Subcutaneous abdominal adipose tissue (tissue), 5 donors: ENCODE results near the gene SLX9.
"Not testable (repeated sequence)": the region's sequence is repeated elsewhere in the genome, so short reads cannot be mapped to it uniquely, and the experiment has no call there.

Experiments
- H3K27ac ChIP-seq: one replicate; pipeline ENCODE4 v1.7.0; 2013; ENCODE audit warnings: low read depth, mild to moderate bottlenecking, inconsistent platforms, low read length, moderate library complexity
- H3K27me3 ChIP-seq, 5 donors: one replicate each; pipeline ENCODE4 v1.7.0; 2013; ENCODE audit warnings: low read length in 5 of 5, inconsistent platforms in 1 of 5; ENCODE audit not compliant: control insufficient read depth in 5 of 5, insufficient read depth in 4 of 5
- H3K36me3 ChIP-seq, 5 donors: one replicate each; pipeline ENCODE4 v1.7.0; 2013; ENCODE audit warnings: low read length in 5 of 5; ENCODE audit not compliant: control insufficient read depth in 5 of 5, insufficient read depth in 5 of 5
- H3K4me1 ChIP-seq, 5 donors: one replicate each; pipeline ENCODE4 v1.7.0; 2013; ENCODE audit warnings: low read length in 5 of 5, mild to moderate bottlenecking in 3 of 5, moderate library complexity in 1 of 5; ENCODE audit not compliant: control insufficient read depth in 5 of 5, insufficient read depth in 5 of 5
- H3K4me3 ChIP-seq, 5 donors: one replicate each; pipeline ENCODE4 v1.7.0; 2013; ENCODE audit warnings: low read length in 5 of 5, low read depth in 1 of 5
- H3K9ac ChIP-seq, 5 donors: one replicate each; pipeline ENCODE4 v1.7.0; 2013; ENCODE audit warnings: low read length in 5 of 5, mild to moderate bottlenecking in 4 of 5, moderate library complexity in 3 of 5
- H3K9me3 ChIP-seq, 5 donors: one replicate each; pipeline ENCODE4 v1.7.0; 2013; ENCODE audit warnings: low read length in 5 of 5; ENCODE audit not compliant: control insufficient read depth in 5 of 5
- donor health status: healthy.
- donor health status: healthy.
- donor health status: healthy.
- donor health status: healthy.
- donor health status: healthy.

Gene SLX9

DNA sequence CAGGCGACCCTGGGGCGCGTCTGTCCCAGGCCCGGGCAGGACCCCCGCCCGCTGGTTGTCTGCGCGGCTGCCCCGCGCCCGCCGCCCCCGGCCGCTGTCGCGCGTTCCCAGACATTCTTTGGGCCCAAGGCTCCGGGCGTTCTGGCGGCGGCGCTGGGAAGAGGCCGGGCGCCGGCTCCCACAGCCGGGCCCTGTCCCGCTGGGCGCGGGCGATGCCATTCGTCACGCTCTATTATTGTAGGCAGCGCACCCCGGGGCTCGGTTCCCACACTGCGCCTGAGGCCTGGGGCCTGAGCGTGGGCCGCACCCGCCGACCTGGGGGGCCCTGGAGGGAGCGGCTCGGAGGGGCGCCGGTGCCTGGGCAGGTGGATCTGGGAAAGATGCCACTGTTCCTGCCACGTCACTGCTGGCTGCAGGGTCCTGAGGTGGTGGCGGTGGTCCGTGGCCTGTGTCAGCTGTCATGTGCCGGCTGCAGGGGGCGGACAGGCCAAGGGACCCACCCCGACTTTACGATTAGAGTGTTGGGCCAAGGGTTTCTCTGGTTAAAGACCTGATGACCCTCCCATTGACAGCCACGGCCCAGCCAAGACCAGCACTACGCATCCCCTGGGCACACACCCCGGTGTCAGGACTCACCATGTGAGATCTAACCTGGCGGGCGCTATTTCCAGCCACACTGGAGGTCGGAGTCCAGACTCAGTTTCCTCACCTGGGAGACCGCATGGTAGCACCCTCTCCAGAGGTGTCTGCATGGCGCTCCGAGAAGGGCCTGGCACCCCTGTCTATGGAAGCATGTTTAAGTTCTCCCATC, 79.5 kb downstream of the SLX9 start:
- peaks cover 0 to 41% (median 8%) of the 10 kb centered on the region in 5 donors for H3K4me1 ChIP-seq
- H3K9ac ChIP-seq = no peak overlapping the region
- no peak overlapping the region for H3K27ac ChIP-seq
- H3K4me3 ChIP-seq = peak overlapping the region in 1 of 5 donors; percentile 14
- H3K36me3 ChIP-seq = no peaks in the 10 kb centered on the region
- H3K9me3 ChIP-seq = peaks cover 0 to 4% (median 0%) of the 10 kb centered on the region in 5 donors
- peaks cover 0 to 5% (median 0%) of the 10 kb centered on the region in 5 donors for H3K27me3 ChIP-seq

DNA sequence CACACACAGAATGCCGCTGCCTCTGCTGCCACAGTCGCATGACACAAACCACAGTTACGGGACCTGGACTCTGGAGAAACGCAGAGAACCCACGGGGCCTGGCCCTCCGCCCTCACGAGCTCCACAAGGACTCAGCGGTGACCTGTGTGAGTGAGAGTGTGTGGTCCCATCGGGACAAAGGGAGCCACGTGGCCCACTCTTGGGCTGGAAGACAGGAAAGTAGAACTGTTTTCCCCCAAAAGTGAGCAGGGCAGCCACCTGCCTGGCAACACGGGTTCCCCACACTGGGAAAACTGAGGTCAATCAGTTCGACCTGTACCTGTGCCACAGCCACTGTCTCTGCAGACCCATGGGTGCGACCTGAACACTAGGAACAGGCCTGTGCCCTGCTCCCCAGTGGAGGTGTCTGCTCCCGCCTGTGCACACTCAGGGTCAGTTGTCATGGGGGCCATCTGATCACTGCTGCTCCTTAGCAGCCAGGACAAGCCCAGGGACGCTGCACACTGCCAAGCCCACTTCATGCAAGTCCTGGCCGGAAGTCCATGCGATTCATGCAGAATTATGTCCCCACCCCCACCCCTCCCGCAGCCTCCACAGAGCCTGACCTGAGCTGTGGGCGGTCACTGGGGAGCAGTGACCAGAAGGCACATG, 80.2 kb downstream of the SLX9 start:
- peaks cover 0 to 41% (median 8%) of the 10 kb centered on the region in 5 donors for H3K4me1 ChIP-seq
- no peak overlapping the region for H3K9ac ChIP-seq
- no peak overlapping the region for H3K27ac ChIP-seq
- peaks cover 0 to 4% (median 0%) of the 10 kb centered on the region in 5 donors for H3K9me3 ChIP-seq
- H3K36me3 ChIP-seq = no peaks in the 10 kb centered on the region
- H3K27me3 ChIP-seq = peaks cover 0 to 5% (median 0%) of the 10 kb centered on the region in 5 donors
- no peak overlapping the region for H3K4me3 ChIP-seq

DNA sequence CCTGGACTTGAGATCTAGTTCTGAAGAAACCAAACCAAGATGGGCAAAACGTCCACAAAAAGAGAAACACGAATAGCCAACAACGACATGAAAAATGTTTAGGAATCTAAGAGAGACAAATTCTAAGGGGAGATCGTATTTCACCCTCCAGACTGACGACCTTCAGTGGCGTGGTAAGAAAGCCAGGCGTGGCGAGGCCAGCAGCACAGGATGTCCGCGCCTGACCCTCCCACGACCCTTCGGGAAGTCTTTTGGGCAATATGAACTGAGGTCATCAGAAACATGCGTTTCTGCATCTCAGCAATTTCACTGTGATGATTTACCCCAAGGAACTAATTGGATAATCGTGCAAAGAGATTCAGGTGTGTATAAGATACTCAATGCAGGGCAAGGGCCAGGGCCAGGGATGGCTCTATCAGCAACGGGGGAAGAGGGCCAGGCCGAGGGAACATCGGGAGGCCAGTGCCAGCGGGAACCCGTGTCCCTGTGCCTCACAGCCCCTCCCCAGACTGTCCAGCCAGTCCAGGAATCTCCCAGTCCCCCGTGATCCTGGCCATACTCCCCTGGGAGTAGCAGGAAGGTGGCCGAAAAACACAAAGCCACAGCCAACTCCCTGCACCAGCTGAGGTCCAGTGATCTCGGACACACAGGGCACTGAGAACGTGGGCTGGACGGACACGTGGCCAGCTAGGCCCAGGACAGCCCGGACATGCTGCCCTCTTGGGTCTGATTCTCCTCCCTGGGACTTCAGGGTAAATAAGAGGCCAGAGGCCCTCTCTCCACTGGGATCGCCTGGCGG, 81.0 kb downstream of the SLX9 start:
- H3K4me1 ChIP-seq = peaks cover 0 to 41% (median 8%) of the 10 kb centered on the region in 5 donors

DNA sequence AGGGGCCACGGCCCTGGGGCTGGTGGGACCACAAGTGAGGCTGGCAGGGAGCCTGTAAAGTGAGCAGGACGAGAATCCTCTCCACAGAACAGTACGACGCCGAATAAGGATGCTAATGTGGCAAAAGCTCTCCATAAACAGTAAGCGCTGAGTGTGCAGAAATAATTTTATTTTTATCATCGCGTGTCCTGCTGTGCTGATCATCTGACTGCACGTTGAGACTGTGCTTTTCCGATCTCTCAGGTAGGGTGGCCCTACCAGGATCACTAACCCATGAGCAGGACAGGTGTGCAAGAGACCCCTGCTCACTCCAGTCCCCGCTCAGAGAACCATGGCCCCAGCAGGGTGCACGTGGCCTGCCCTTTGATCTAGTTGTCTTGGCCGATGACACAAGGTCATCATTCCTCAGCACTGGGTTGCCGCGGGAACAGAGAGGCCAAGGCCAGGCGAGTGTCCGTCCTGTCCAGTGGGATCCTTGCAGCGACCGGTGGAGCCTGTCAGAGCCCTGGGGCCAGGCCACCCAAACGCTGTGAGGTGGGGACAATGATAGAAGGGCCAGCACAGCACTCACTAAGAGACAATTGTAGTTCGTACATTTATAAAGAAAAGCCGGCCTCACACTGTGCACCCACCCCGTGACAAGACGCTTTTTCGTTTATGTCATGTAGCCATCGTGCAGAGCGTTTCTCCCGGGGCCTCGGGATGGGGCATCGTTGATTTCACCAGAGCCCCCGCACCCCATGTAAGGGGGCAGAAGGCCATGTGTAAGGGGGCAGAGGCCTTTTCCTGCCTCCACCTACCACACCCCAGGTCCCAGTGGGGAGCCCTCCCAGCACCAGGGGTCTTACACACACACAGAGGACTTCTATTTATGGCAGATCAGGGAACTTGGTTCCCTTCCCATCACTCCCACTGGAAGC, 81.9 kb downstream of the SLX9 start:
- peaks cover 0 to 4% (median 0%) of the 10 kb centered on the region in 5 donors for H3K9me3 ChIP-seq
- H3K36me3 ChIP-seq = no peaks in the 10 kb centered on the region
- H3K4me3 ChIP-seq = no peak overlapping the region
- H3K27me3 ChIP-seq = peaks cover 0 to 5% (median 0%) of the 10 kb centered on the region in 5 donors
- peaks cover 0 to 36% (median 8%) of the 10 kb centered on the region in 5 donors for H3K4me1 ChIP-seq
- no peak overlapping the region for H3K9ac ChIP-seq
- H3K27ac ChIP-seq = no peak overlapping the region

More for the DNA sequence above, 81.0 kb downstream of the SLX9 start:
- H3K27me3 ChIP-seq = peaks cover 0 to 5% (median 0%) of the 10 kb centered on the region in 5 donors
- no peak overlapping the region for H3K4me3 ChIP-seq
- H3K9ac ChIP-seq = no peak overlapping the region
- H3K27ac ChIP-seq = no peak overlapping the region
- no peaks in the 10 kb centered on the region for H3K36me3 ChIP-seq
- H3K9me3 ChIP-seq = peaks cover 0 to 4% (median 0%) of the 10 kb centered on the region in 5 donors

DNA sequence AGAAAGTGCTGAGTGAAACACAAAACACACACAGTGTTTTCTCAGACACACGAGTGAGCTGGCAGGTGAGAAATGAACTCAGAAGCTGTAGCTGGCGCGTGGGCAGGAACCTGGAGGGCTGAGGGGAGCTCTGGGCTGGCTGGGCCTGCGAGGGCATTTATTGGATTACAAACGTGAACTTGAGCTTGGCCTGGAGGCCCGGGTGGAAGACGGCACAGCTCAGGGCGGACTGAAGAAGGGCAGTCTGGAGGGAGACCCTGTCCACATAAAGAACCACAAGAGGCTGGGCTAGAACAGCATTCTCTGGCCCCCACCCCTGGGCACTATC, 82.5 kb downstream of the SLX9 start:
- H3K27ac ChIP-seq = no peak overlapping the region
- peaks cover 0 to 35% (median 8%) of the 10 kb centered on the region in 5 donors for H3K4me1 ChIP-seq

DNA sequence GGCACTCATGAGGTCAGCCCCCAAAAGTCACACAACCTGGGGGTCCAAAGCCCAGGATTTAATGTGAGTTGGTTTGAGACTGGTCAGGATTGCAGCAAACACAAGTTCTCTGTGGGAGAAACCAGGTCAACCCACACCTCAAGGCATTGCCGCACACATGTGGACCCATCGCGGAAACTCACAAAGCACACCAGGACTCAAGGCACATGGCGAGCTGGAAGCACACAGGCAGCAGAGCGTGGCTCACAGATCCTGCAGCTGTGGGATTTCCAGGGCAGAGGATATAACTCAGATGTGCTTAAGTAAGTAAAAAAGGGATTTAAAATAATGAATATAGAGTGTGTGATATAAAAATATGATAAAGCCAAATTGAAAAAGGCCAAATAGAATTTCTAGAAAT, 82.9 kb downstream of the SLX9 start:
- no peak overlapping the region for H3K27ac ChIP-seq
- peaks cover 0 to 5% (median 0%) of the 10 kb centered on the region in 5 donors for H3K27me3 ChIP-seq
- peaks cover 0 to 4% (median 0%) of the 10 kb centered on the region in 5 donors for H3K9me3 ChIP-seq
- no peak overlapping the region for H3K9ac ChIP-seq
- no peak overlapping the region for H3K4me3 ChIP-seq
- H3K36me3 ChIP-seq = no peaks in the 10 kb centered on the region
- peaks cover 0 to 35% (median 8%) of the 10 kb centered on the region in 5 donors for H3K4me1 ChIP-seq

More for the DNA sequence above, 82.5 kb downstream of the SLX9 start:
- peaks cover 0 to 5% (median 0%) of the 10 kb centered on the region in 5 donors for H3K27me3 ChIP-seq
- no peak overlapping the region for H3K4me3 ChIP-seq
- peaks cover 0 to 4% (median 0%) of the 10 kb centered on the region in 5 donors for H3K9me3 ChIP-seq
- H3K9ac ChIP-seq = no peak overlapping the region
- H3K36me3 ChIP-seq = no peaks in the 10 kb centered on the region

DNA sequence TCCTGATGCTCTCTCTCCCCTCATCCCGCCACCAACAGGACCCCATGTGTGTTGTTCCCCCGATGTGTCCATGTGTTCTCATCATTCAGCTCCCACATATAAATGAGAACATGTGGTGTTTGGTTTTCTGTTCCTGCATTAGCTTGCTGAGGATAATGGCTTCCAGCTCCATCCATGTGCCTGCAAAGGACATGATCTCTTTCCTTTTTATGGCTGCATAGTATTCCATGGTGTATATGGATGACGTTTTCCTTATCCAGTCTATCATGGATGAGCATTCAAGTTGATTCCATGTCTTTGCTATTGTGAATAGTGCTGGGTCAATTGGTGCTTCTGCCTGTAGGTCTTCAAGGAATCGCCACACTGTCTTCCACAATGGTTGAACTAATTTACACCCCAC, 84.7 kb downstream of the SLX9 start:
- not testable (repeated sequence) for H3K9me3 ChIP-seq, H3K27ac ChIP-seq, H3K27me3 ChIP-seq, H3K9ac ChIP-seq, H3K4me3 ChIP-seq, H3K36me3 ChIP-seq
- H3K4me1 ChIP-seq = peaks cover under 1 to 27% (median 8%) of the 10 kb centered on the region in 5 donors

DNA sequence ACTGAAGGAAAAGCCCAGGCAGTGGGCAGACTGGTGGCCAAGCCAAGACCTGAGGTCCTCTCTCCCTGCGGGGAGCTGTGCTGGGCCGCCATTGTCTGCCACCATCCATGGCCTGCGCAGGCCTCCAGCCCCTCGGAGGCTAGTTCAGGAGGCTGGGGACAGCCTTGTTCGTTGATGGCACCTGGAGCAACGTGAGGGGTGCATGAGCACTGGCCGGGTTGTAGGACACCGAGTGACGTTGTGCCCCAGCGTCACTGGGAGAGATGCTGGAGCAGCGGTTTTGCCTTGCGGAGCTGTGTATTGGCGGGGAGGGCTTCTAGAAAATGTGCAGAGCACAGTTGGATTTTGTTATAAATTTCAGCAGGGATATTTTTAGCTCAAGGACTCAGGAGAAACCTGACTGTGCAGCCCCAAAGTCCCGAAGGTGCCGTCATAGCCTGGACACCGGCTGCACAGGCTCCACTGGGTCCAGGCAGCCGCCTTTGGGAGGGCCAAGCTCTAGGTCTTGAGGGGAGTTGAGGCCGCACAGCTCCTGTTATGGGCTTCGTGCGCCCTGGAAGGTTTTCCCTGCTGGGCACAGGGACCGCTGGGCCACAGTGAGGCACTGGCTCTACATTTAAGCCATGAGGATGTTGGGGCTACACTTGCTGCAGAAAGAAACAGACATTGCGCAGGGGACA, 86.4 kb downstream of the SLX9 start:
- Histone ChIP-seq H3K27ac (no peak overlapping the region), H3K9ac (no peak overlapping the region), H3K27me3 (no peaks in the 10 kb centered on the region)

More for the DNA sequence above, 86.4 kb downstream of the SLX9 start:
- peaks cover 9 to 32% (median 24%) of the 10 kb centered on the region in 5 donors for H3K4me1 ChIP-seq
- H3K9me3 ChIP-seq = peaks cover 0 to 4% (median 0%) of the 10 kb centered on the region in 5 donors
- no peaks in the 10 kb centered on the region for H3K36me3 ChIP-seq
- H3K4me3 ChIP-seq = no peak overlapping the region
